HCT116 (cell line): Measurements from ENCODE around the gene CSTF2. TPM values are rescaled to one million over a fixed set of nuclear protein-coding genes. Genes with fewer than 3 reads are reported as not detected.

Source experiments
- ATAC-seq: fragments of 200-7000 bp; cut with Tn5 transposase; 2 replicates; pipeline ENCODE4 v1.9.1; 2020; ENCODE audit warnings: mild to moderate bottlenecking, moderate library complexity
- BruUV-seq: library from RNA; stranded (reverse); fragments of 400-500 nt; replicated peaks from 2 replicates; lab custom pipeline; 2021; lab: Mats Ljungman, UMichigan
- CTCF ChIA-PET: fragments of 300-600 bp; sonication (Branson Sonifier 250); formaldehyde crosslinking; loops from one replicate; lab custom pipeline; 2021; ENCODE audit warnings: antibody characterized with exemption; lab: Charles Lee
- POLR2A ChIA-PET: fragments of 300-600, 350-600 bp; sonication (Branson Sonifier 250); formaldehyde crosslinking; loops from one replicate; lab custom pipeline; 2021; ENCODE audit warnings: antibody characterized with exemption; lab: Charles Lee
- RAD21 ChIA-PET, 2 experiments: fragments of 300-600 bp; sonication (Branson Sonifier 250); formaldehyde crosslinking; loops; one replicate each; lab custom pipeline; 2023; ENCODE audit warnings: low total read pairs in 2 of 2; ENCODE audit not compliant: uncharacterized antibody in 2 of 2, unreplicated experiment in 2 of 2, low non-redundant PET in 1 of 2; lab: Charles Lee
- DNase-seq: peaks from one replicate; pipeline ENCODE4 v3.0.0-alpha.2; 2010; ENCODE audit warnings: low read depth, low spot score
- H2AFZ ChIP-seq: fragments of 200-600 bp; shearing (Covaris generic), sonication (generic); 2 replicates; pipeline ENCODE4 v1.6.1; 2017; ENCODE audit warnings: low read depth, mixed run types, mixed read lengths, antibody characterized with exemption, low read length; ENCODE audit not compliant: poor library complexity, severe bottlenecking
- H3K27ac ChIP-seq: 2 replicates; pipeline ENCODE4 v1.5.1; 2012; ENCODE audit warnings: low read depth, low read length
- H3K27me3 ChIP-seq: fragments of 200-600 bp; sonication (generic); 2 replicates; pipeline ENCODE4 v1.6.1; 2016; ENCODE audit warnings: mixed run types, low read length, mixed read lengths; ENCODE audit not compliant: insufficient read depth
- H3K36me3 ChIP-seq, 2 experiments: fragments of 200-500 bp in 1 of 2; fragments of 200-600 bp in 1 of 2; sonication (Bioruptor generic) in 1 of 2; sonication (generic) in 1 of 2; 2 replicates each; pipeline versions ENCODE4 v1.5.1 to v1.6.1; 2014 to 2016; ENCODE audit warnings: low read length in 2 of 2, inconsistent platforms in 1 of 2, mixed read lengths in 1 of 2, mixed run types in 1 of 2; ENCODE audit not compliant: insufficient read depth in 2 of 2, control insufficient read depth in 1 of 2
- H3K4me1 ChIP-seq, 2 experiments: fragments of 200-600 bp in 1 of 2; sonication (generic) in 1 of 2; 2 replicates each; pipeline versions ENCODE4 v1.5.1 to v1.6.1; 2012 to 2017; ENCODE audit warnings: low read length in 2 of 2, inconsistent platforms in 1 of 2, mild to moderate bottlenecking in 1 of 2, mixed read lengths in 1 of 2, mixed run types in 1 of 2, moderate library complexity in 1 of 2; ENCODE audit not compliant: insufficient read depth in 2 of 2, control insufficient read depth in 1 of 2
- H3K4me2 ChIP-seq: fragments of 200-600 bp; sonication (generic); 2 replicates; pipeline ENCODE4 v1.6.1; 2017; ENCODE audit warnings: mixed run types, low read length, mixed read lengths
- H3K4me3 ChIP-seq, 2 experiments: fragments of 200-600 bp in 1 of 2; sonication (generic) in 1 of 2; replicated peaks in 1 of 2; 2 replicates each; pipeline ENCODE4 v1.5.1; 2011 to 2016; ENCODE audit warnings: low read length in 2 of 2, control low read depth in 1 of 2, low read depth in 1 of 2, mild to moderate bottlenecking in 1 of 2, mixed read lengths in 1 of 2, mixed run types in 1 of 2
- H3K79me2 ChIP-seq: fragments of 200-600 bp; sonication (generic); 2 replicates; pipeline ENCODE4 v1.6.1; 2017; ENCODE audit warnings: mild to moderate bottlenecking, mixed run types, low read length, moderate library complexity, mixed read lengths; ENCODE audit not compliant: insufficient read depth
- H3K9ac ChIP-seq: fragments of 200-600 bp; sonication (generic); 2 replicates; pipeline ENCODE4 v1.6.1; 2016; ENCODE audit warnings: low read length, mixed read lengths
- H3K9me2 ChIP-seq: fragments of 200-600 bp; sonication (generic), shearing (Covaris generic); 2 replicates; pipeline ENCODE4 v1.6.1; 2017; ENCODE audit warnings: mixed run types, mild to moderate bottlenecking, moderate library complexity; ENCODE audit not compliant: insufficient read depth
- H3K9me3 ChIP-seq, 2 experiments: fragments of 200-500 bp in 1 of 2; fragments of 200-600 bp in 1 of 2; sonication (Bioruptor generic) in 1 of 2; sonication (generic) in 1 of 2; 2 replicates each; pipeline ENCODE4 v1.6.1; 2014 to 2017; ENCODE audit warnings: low read length in 2 of 2, mixed read lengths in 2 of 2, inconsistent platforms in 1 of 2, low read depth in 1 of 2, mild to moderate bottlenecking in 1 of 2, mixed run types in 1 of 2, moderate library complexity in 1 of 2; ENCODE audit not compliant: control insufficient read depth in 1 of 2, insufficient read depth in 1 of 2
- H4K20me1 ChIP-seq: fragments of 200-600 bp; sonication (generic), shearing (Covaris generic); 2 replicates; pipeline ENCODE4 v1.6.1; 2017; ENCODE audit warnings: mixed run types, mild to moderate bottlenecking, moderate library complexity; ENCODE audit not compliant: insufficient read depth
- CBX3 ChIP-seq: IDR thresholded peaks from 2 replicates; pipeline ENCODE4 v1.6.1; 2012; ENCODE audit warnings: low read depth
- CEBPB ChIP-seq: IDR thresholded peaks from 2 replicates; pipeline ENCODE4 v1.6.1; 2012; ENCODE audit warnings: low read depth
- EGR1 ChIP-seq: IDR thresholded peaks from 2 replicates; pipeline ENCODE4 v1.6.1; 2012; ENCODE audit warnings: low read depth
- EZH2 ChIP-seq: fragments of 200-600 bp; sonication (generic); IDR thresholded peaks from 2 replicates; pipeline ENCODE4 v1.6.1; 2017; ENCODE audit warnings: antibody characterized with exemption, mixed run types
- EZH2phosphoT487 ChIP-seq: fragments of 200-600 bp; IDR thresholded peaks from 2 replicates; pipeline ENCODE4 v1.6.1; 2018; ENCODE audit warnings: antibody characterized with exemption, borderline replicate concordance
- FOSL1 ChIP-seq: IDR thresholded peaks from 2 replicates; pipeline ENCODE4 v1.6.1; 2012; ENCODE audit warnings: low read depth
- JUND ChIP-seq: IDR thresholded peaks from 2 replicates; pipeline ENCODE4 v1.6.1; 2012
- POLR2A ChIP-seq: IDR thresholded peaks from 2 replicates; pipeline ENCODE4 v1.7.0; 2011; ENCODE audit warnings: borderline replicate concordance; ENCODE audit not compliant: insufficient read depth, insufficient read length; ENCODE audit errors: extremely low read depth
- POLR2AphosphoS5 ChIP-seq: IDR thresholded peaks from 2 replicates; pipeline ENCODE4 v1.6.1; 2011; ENCODE audit warnings: mild to moderate bottlenecking, low read depth, low read length, moderate library complexity
- REST ChIP-seq: IDR thresholded peaks from 2 replicates; pipeline ENCODE4 v1.6.1; 2012; ENCODE audit warnings: low read depth
- SIN3A ChIP-seq: IDR thresholded peaks from 2 replicates; pipeline ENCODE4 v1.6.1; 2012; ENCODE audit warnings: low read depth
- SP1 ChIP-seq: IDR thresholded peaks from 2 replicates; pipeline ENCODE4 v1.6.1; 2012; ENCODE audit warnings: low read depth
- SRF ChIP-seq: IDR thresholded peaks from 2 replicates; pipeline ENCODE4 v1.6.1; 2012; ENCODE audit warnings: low read depth
- YY1 ChIP-seq: IDR thresholded peaks from 2 replicates; pipeline ENCODE4 v1.6.1; 2011; ENCODE audit warnings: low read length, low read depth, moderate library complexity, mild to moderate bottlenecking; ENCODE audit not compliant: insufficient replicate concordance; ENCODE audit errors: extremely low read depth
- ZBTB33 ChIP-seq: IDR thresholded peaks from 2 replicates; pipeline ENCODE4 v1.6.1; 2011; ENCODE audit warnings: mild to moderate bottlenecking, low read length, moderate library complexity; ENCODE audit not compliant: insufficient replicate concordance; ENCODE audit errors: extremely low read depth
- ZNF274 ChIP-seq: fragments of 200-500 bp; sonication (Bioruptor generic); IDR thresholded peaks from 2 replicates; pipeline ENCODE4 v1.6.1; 2014; ENCODE audit warnings: mild to moderate bottlenecking, low read depth, low read length, inconsistent platforms
- intact Hi-C: fragments of 100-400 bp; cut with micrococcal nuclease; formaldehyde crosslinking; loops from 2 replicates; pipeline ENCODE4 v1.10.0; 2022
- total RNA-seq: library from RNA; stranded (reverse); gene quantifications from one replicate; pipeline ENCODE4 v1.2.1, GENCODE V29; 2021; ENCODE audit not compliant: unreplicated experiment
- TF ChIP-seq, protein P1 (sequence below): IDR thresholded peaks from 2 replicates; pipeline ENCODE4 v1.6.1; 2012

Gene CSTF2
- total RNA-seq, 1 experiment from 2014 or later = 34.1 TPM

DNA sequence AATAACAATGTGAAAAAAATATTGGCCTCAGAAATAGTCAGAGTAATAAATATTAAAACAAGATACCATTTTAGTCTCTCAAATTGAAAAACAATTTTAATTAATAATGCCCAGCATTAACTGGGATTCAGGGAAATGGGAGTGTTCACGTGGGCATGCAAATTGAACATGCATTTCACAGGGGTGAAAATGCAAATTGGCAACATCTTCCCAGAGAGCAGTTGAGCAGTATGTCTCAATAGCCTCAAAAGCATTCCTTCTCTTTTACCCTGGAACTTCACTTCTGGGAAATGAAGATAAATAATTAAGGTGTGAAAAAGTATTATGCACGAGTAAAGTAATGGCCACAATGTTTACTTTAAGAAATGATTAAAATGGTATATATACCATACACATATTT lies 32.6 kb downstream of the CSTF2 start:
- Histone ChIP-seq H3K9me2 (no peaks in the 10 kb centered on the region), H3K4me2 (no peak overlapping the region), H4K20me1 (no peaks in the 10 kb centered on the region), H3K4me3 (no peak overlapping the region), H3K4me1 (no peaks in the 10 kb centered on the region), H3K79me2 (no peaks in the 10 kb centered on the region)
- POLR2A ChIA-PET = no interaction called here
- CTCF ChIA-PET = no interaction called here
- RAD21 ChIA-PET = no interaction called here
- no peak for TF ChIP-seq EZH2phosphoT487
- no peak for TF ChIP-seq POLR2A
- no peak for TF ChIP-seq EZH2
- no peak for TF ChIP-seq EGR1
- TF ChIP-seq, all 23 proteins: peak for 0
- DNase-seq = no peak
- H3K27ac ChIP-seq = no peak overlapping the region
- no TSS peak for BruUV-seq
- H2AFZ ChIP-seq = no peak overlapping the region
- H3K9ac ChIP-seq = no peak overlapping the region
- intact Hi-C loops = no loop called here
- H3K27me3 ChIP-seq = no peaks in the 10 kb centered on the region
- no peak for ATAC-seq
- H3K9me3 ChIP-seq = no peaks in the 10 kb centered on the region
- no peaks in the 10 kb centered on the region for H3K36me3 ChIP-seq

DNA sequence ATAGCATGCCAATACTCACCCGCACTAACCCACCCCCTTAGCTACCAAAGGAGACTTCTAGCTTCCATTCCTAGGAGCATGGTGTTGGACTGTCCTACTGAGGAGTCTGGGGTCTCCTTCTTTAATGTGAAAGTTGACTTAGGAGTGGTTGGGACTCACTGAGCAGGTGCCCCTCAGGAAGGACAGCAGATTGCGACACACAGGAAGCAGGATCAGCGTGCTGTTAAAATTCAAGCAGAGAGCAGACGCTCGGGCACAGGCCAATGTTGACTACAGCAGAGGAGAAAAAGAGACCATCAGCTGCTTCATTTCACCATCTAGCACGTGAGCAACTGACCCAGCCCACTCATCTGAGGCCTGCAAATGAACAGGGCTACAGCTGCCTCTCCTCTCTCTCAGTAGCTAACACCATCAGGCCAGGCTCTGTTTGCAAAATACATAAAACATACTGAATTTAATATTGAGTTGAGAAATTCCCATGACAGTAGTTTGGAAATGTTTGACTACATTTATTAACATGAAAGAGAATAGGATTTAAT lies 43.2 kb downstream of the CSTF2 start:
- CTCF ChIA-PET = no interaction called here
- TF ChIP-seq CEBPB = no peak
- no peak for TF ChIP-seq SP1
- no peak for TF ChIP-seq ZBTB33
- no peak for TF ChIP-seq POLR2AphosphoS5
- no peak for TF ChIP-seq EGR1
- no peak for TF ChIP-seq CBX3
- no peak for TF ChIP-seq SRF
- no peak for TF ChIP-seq FOSL1
- no peak for TF ChIP-seq REST
- no peak for TF ChIP-seq YY1
- TF ChIP-seq, protein P1, sequence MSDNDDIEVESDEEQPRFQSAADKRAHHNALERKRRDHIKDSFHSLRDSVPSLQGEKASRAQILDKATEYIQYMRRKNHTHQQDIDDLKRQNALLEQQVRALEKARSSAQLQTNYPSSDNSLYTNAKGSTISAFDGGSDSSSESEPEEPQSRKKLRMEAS = no peak
- TF ChIP-seq ZNF274 = no peak
- TF ChIP-seq JUND = no peak
- TF ChIP-seq POLR2A = no peak
- no peak for TF ChIP-seq SIN3A

More for the DNA sequence above, 43.2 kb downstream of the CSTF2 start:
- no peak for ATAC-seq
- Histone ChIP-seq H2AFZ (no peak overlapping the region), H3K9ac (no peak overlapping the region), H3K4me1 (no peaks in the 10 kb centered on the region), H3K9me3 (no peaks in the 10 kb centered on the region), H3K36me3 (no peaks in the 10 kb centered on the region), H3K4me2 (no peak overlapping the region), H3K79me2 (no peaks in the 10 kb centered on the region), H3K9me2 (no peaks in the 10 kb centered on the region), H3K27ac (no peak overlapping the region), H3K4me3 (no peak overlapping the region), H3K27me3 (no peaks in the 10 kb centered on the region), H4K20me1 (no peaks in the 10 kb centered on the region)
- no peak for DNase-seq
- RAD21 ChIA-PET = no interaction called here
- no TSS peak for BruUV-seq
- POLR2A ChIA-PET = no interaction called here
- intact Hi-C loops = no loop called here
